Vagina (tissue), 2 donors: ENCODE results near the gene ZNF282. TPM values are rescaled to one million over a fixed set of nuclear protein-coding genes. Genes with fewer than 3 reads are reported as not detected.
"Not testable (repeated sequence)": the region's sequence is repeated elsewhere in the genome, so short reads cannot be mapped to it uniquely, and the experiment has no call there.

Source experiments
- DNase-seq, 2 donors: peaks; one replicate each; pipeline ENCODE4 v3.0.0-alpha.2; 2017; ENCODE audit errors: extremely low spot score in 2 of 2
- H3K27ac ChIP-seq: fragments of 200-600 bp; sonication (generic); one replicate; pipeline ENCODE4 v1.5.1; 2019
- H3K27me3 ChIP-seq: fragments of 200-600 bp; sonication (generic); one replicate; pipeline ENCODE4 v1.5.1; 2019
- H3K36me3 ChIP-seq, 2 donors: fragments of 200-600 bp; sonication (generic); one replicate each; pipeline ENCODE4 v1.5.1; 2017 to 2019
- H3K4me1 ChIP-seq: fragments of 200-600 bp; sonication (generic); one replicate; pipeline ENCODE4 v1.5.1; 2019
- H3K4me3 ChIP-seq, 2 donors: fragments of 200-600 bp; sonication (generic); 1 replicate in 1 of 2; 2 replicates in 1 of 2; pipeline ENCODE4 v1.5.1; 2016 to 2019
- H3K9me3 ChIP-seq: fragments of 200-600 bp; sonication (generic); one replicate; pipeline ENCODE4 v1.5.1; 2019
- POLR2A ChIP-seq, 2 donors: fragments of 450-650 bp; IDR thresholded peaks; one replicate each; pipeline ENCODE4 v1.6.1; 2017; ENCODE audit warnings: antibody characterized with exemption in 2 of 2, mild to moderate bottlenecking in 2 of 2, moderate library complexity in 2 of 2
- POLR2AphosphoS5 ChIP-seq, 2 donors: sonication (generic); formaldehyde crosslinking; IDR thresholded peaks; one replicate each; pipeline ENCODE4 v1.9.0; 2017; ENCODE audit warnings: antibody characterized with exemption in 2 of 2, mild to moderate bottlenecking in 2 of 2, low read depth in 1 of 2; ENCODE audit not compliant: insufficient read depth in 1 of 2
- intact Hi-C: fragments of 100-400 bp; cut with DNase I; formaldehyde crosslinking; loops from one replicate; pipeline ENCODE4 v1.15.1; 2023
- total RNA-seq: library from RNA; depleted of rRNA; stranded (reverse); fragments of >200 nt; gene quantifications from one replicate; pipeline ENCODE4 v1.2.3, GENCODE V29; 2016
- TF ChIP-seq, protein P1 (sequence below), 3 experiments: fragments of 450-650 bp in 2 of 3; fragments of 200-600 bp in 1 of 3; sonication (generic) in 1 of 3; IDR thresholded peaks; one replicate each; pipeline ENCODE4 v1.5.1; 2017 to 2019; ENCODE audit warnings: antibody characterized with exemption in 3 of 3, mild to moderate bottlenecking in 2 of 3, moderate library complexity in 2 of 3

Gene ZNF282
- total RNA-seq, 1 donor from 2014 or later: 17.9 TPM

- peaks cover 0 to 49% of the 10 kb centered on the region in 2 donors for H3K36me3 ChIP-seq
- no peak for TF ChIP-seq POLR2A (IDR thresholded peaks at IDR 0.05)
- TF ChIP-seq, protein P1, sequence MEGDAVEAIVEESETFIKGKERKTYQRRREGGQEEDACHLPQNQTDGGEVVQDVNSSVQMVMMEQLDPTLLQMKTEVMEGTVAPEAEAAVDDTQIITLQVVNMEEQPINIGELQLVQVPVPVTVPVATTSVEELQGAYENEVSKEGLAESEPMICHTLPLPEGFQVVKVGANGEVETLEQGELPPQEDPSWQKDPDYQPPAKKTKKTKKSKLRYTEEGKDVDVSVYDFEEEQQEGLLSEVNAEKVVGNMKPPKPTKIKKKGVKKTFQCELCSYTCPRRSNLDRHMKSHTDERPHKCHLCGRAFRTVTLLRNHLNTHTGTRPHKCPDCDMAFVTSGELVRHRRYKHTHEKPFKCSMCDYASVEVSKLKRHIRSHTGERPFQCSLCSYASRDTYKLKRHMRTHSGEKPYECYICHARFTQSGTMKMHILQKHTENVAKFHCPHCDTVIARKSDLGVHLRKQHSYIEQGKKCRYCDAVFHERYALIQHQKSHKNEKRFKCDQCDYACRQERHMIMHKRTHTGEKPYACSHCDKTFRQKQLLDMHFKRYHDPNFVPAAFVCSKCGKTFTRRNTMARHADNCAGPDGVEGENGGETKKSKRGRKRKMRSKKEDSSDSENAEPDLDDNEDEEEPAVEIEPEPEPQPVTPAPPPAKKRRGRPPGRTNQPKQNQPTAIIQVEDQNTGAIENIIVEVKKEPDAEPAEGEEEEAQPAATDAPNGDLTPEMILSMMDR (IDR thresholded peaks at IDR 0.05): no peak
- no peak for TF ChIP-seq POLR2AphosphoS5 (IDR thresholded peaks at IDR 0.05; ENCODE audit: insufficient read depth in 1 of 2, low read depth in 1 of 2)
Observed at GRCh38 chr7:149224352-149224751, 29.0 kb downstream of the ZNF282 start.

GRCh38 chr7:149225106-149225505 is 29.8 kb downstream of the ZNF282 start:
- Histone ChIP-seq H3K9me3 (no peaks in the 10 kb centered on the region), H3K27ac (no peak overlapping the region), H3K27me3 (no peaks in the 10 kb centered on the region), H3K4me3 (no peak overlapping the region), H3K4me1 (no peaks in the 10 kb centered on the region), H3K36me3 (peaks cover 0 to 43% of the 10 kb centered on the region in 2 donors)
- TF ChIP-seq, protein P1 (IDR thresholded peaks at IDR 0.05): no peak
- TF ChIP-seq POLR2AphosphoS5 (IDR thresholded peaks at IDR 0.05; ENCODE audit: insufficient read depth in 1 of 2, low read depth in 1 of 2): no peak
- no peak for TF ChIP-seq POLR2A (IDR thresholded peaks at IDR 0.05)
- intact Hi-C loops: no loop called here
- DNase-seq: no peak

More at GRCh38 chr7:149224352-149224751, 29.0 kb downstream of the ZNF282 start:
- Histone ChIP-seq H3K27ac (no peak overlapping the region), H3K27me3 (no peaks in the 10 kb centered on the region), H3K4me3 (no peak overlapping the region), H3K4me1 (no peaks in the 10 kb centered on the region), H3K9me3 (no peaks in the 10 kb centered on the region)
- no peak for DNase-seq
- intact Hi-C loops: no loop called here

GRCh38 chr7:149225656-149226055 is 30.3 kb downstream of the ZNF282 start:
- peaks cover 0 to 37% of the 10 kb centered on the region in 2 donors for H3K36me3 ChIP-seq
- no peak for DNase-seq

DNA sequence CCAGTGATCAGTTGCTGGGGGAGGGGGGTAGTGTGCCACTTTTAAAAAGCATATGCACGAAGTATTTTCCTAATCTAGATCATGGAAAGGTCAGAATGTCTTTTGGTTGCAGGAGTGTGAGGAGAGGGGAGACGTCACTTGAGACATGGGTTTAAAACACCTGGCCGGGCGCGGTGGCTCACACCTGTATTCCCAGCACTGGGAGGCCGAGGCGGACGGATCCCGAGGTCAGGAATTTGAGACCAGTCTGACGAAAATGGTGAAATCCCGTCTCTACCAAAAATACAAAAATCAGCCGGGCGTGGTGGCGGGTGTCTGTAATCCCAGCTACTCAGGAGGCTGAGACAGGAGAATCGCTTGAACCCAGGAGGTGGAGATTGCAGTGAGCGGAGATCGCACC is 31.0 kb downstream of the ZNF282 start:
- peaks cover 0 to 32% of the 10 kb centered on the region in 2 donors for H3K36me3 ChIP-seq
- intact Hi-C loops: not testable (repeated sequence)

More at GRCh38 chr7:149225656-149226055, 30.3 kb downstream of the ZNF282 start:
- Histone ChIP-seq H3K4me1 (no peaks in the 10 kb centered on the region), H3K27ac (no peak overlapping the region), H3K9me3 (no peaks in the 10 kb centered on the region), H3K4me3 (no peak overlapping the region), H3K27me3 (no peaks in the 10 kb centered on the region)
- TF ChIP-seq POLR2AphosphoS5 (IDR thresholded peaks at IDR 0.05; ENCODE audit: insufficient read depth in 1 of 2, low read depth in 1 of 2): no peak
- no peak for TF ChIP-seq POLR2A (IDR thresholded peaks at IDR 0.05)
- TF ChIP-seq, protein P1 (IDR thresholded peaks at IDR 0.05): no peak
- intact Hi-C loops: no loop called here

GRCh38 chr7:149226840-149227494 is 31.6 kb downstream of the ZNF282 start:
- no peak for DNase-seq
- H3K9me3 ChIP-seq: no peaks in the 10 kb centered on the region
- H3K27me3 ChIP-seq: no peaks in the 10 kb centered on the region
- H3K27ac ChIP-seq: no peak overlapping the region
- intact Hi-C loops: no loop called here
- no peak for TF ChIP-seq POLR2A (IDR thresholded peaks at IDR 0.05)
- TF ChIP-seq, protein P1 (IDR thresholded peaks at IDR 0.05): no peak
- no peak for TF ChIP-seq POLR2AphosphoS5 (IDR thresholded peaks at IDR 0.05; ENCODE audit: insufficient read depth in 1 of 2, low read depth in 1 of 2)
- H3K4me3 ChIP-seq: no peak overlapping the region
- no peaks in the 10 kb centered on the region for H3K4me1 ChIP-seq
- peaks cover 0 to 28% of the 10 kb centered on the region in 2 donors for H3K36me3 ChIP-seq

More for the DNA sequence above, 31.0 kb downstream of the ZNF282 start:
- not testable (repeated sequence) for H3K4me3 ChIP-seq, DNase-seq, H3K9me3 ChIP-seq, H3K27me3 ChIP-seq, H3K4me1 ChIP-seq, H3K27ac ChIP-seq
